Stimulated activated CD4-positive, alpha-beta T cell treated with anti-CD3 and anti-CD28 coated beads, Interleukin-12 subunit alpha, Interleukin-12 subunit beta, amount 100 ng/mL, for 24 hours (primary cell): ENCODE data around the gene THEMIS.
"Not testable (repeated sequence)": the region's sequence is repeated elsewhere in the genome, so short reads cannot be mapped to it uniquely, and the experiment has no call there.

ENCODE experiments used
- DNase-seq, 2 experiments: peaks; one replicate each; pipeline ENCODE4 v3.0.0-alpha.2; 2020; ENCODE audit warnings: low read depth in 2 of 2

THEMIS gene

GRCh38 chr6:127727260-127727953 is 173.5 kb downstream of the THEMIS start:
- DNase-seq: no peak

GRCh38 chr6:127725821-127726220 is 175.0 kb downstream of the THEMIS start:
- no peak for DNase-seq

- no peak for DNase-seq
Observed at GRCh38 chr6:127718694-127719093, 182.2 kb downstream of the THEMIS start.

- no peak for DNase-seq
Observed at GRCh38 chr6:127717384-127717783, 183.5 kb downstream of the THEMIS start.

GRCh38 chr6:127716465-127716864 is 184.4 kb downstream of the THEMIS start:
- DNase-seq: no peak

- no peak for DNase-seq
Observed at GRCh38 chr6:127710668-127711067, 190.2 kb downstream of the THEMIS start.

- DNase-seq: no peak
Observed at GRCh38 chr6:127706216-127706615, 194.6 kb downstream of the THEMIS start.

GRCh38 chr6:127695108-127695507 is 205.8 kb downstream of the THEMIS start:
- no peak for DNase-seq

- no peak for DNase-seq
Observed at GRCh38 chr6:127691146-127691545, 209.7 kb downstream of the THEMIS start.

- DNase-seq: no peak
Observed at GRCh38 chr6:127690588-127690987, 210.3 kb downstream of the THEMIS start.

- no peak for DNase-seq
Observed at GRCh38 chr6:127690092-127690491, 210.8 kb downstream of the THEMIS start.

- not testable (repeated sequence) for DNase-seq
Observed at GRCh38 chr6:127687490-127687889, 213.4 kb downstream of the THEMIS start.

- DNase-seq: no peak
Observed at GRCh38 chr6:127686084-127686483, 214.8 kb downstream of the THEMIS start.

- no peak for DNase-seq
Observed at GRCh38 chr6:127684501-127684900, 216.4 kb downstream of the THEMIS start.
